ENCODE results near the gene CTSH.
A peak's percentile ranks its signal among the peaks of the same experiment; 100 is the strongest.

The CTSH gene, protein sequence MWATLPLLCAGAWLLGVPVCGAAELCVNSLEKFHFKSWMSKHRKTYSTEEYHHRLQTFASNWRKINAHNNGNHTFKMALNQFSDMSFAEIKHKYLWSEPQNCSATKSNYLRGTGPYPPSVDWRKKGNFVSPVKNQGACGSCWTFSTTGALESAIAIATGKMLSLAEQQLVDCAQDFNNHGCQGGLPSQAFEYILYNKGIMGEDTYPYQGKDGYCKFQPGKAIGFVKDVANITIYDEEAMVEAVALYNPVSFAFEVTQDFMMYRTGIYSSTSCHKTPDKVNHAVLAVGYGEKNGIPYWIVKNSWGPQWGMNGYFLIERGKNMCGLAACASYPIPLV

GRCh38 chr15:78944669-78945407 is at the start of gene CTSH:
CTSH (minus strand) TSS chr15:78945046; CDS start chr15:78944981, 65 bp downstream.
- peak; percentile 58 for DNase-seq (ENCODE audit: low read depth)

GRCh38 chr15:78993931-78994530 is 49.2 kb upstream of the CTSH start:
- DNase-seq (ENCODE audit: low read depth) = no peak

DNA sequence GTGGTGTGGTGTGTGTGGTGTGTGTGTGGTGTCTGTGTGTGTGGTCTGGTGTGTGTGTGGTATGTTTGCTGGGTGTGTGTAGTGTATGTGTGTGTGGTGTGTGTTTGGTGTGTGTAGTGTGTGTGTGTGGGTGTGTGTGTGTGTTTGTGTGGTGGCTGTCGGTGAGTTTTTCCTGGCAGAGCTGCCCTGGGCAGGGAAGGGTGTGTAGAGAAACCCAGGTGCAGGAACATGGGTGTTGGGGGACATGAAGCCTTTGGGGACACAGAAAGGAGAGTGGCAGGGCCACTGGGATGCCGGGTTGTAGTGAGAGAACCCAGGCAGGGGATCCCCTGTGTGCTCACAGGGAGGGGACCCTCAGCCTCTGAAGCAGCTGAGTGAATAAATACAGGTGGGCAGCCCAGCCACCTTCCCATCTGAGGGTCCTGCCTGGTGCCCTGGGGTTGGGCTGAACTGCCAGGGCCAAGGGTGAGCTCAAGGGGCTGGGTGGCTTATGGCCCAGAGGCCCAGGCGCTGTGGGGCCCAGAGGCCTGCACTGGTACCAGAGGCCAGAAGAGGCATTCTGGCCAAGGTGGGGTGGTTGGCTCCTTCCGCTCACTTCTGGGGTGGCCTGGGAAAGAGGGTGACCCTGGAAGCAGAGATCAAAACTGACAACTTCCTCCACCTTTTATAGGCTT is 48.5 kb upstream of the CTSH start:
- DNase-seq (ENCODE audit: low read depth) = no peak

- no peak for DNase-seq (ENCODE audit: low read depth)
Observed at GRCh38 chr15:78992416-78993256, 47.8 kb upstream of the CTSH start.

- DNase-seq (ENCODE audit: low read depth) = no peak
Observed at GRCh38 chr15:78991879-78992278, 47.0 kb upstream of the CTSH start.

DNA sequence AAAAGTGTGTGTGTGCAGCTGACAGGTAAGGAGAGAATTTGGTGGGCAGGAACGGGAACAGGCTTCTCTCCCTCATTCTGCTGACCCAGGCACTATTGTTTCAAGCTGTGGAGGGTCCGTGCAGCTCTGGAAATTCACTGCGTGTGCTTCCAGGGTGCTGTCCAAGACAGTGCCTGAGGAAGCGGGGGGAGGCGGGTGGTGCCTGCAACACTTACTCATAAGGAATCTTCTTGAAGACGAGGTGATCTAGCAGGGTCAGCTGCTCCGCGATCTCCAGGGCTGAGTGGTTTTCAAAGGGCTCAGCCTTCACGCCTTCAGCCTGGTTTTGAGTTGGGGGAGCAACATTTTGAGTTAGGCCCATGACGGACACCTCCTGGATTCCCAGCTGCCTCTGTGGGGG is 46.6 kb upstream of the CTSH start:
- no peak for DNase-seq (ENCODE audit: low read depth)

- DNase-seq (ENCODE audit: low read depth) = no peak
Observed at GRCh38 chr15:78990278-78990677, 45.4 kb upstream of the CTSH start.

DNA sequence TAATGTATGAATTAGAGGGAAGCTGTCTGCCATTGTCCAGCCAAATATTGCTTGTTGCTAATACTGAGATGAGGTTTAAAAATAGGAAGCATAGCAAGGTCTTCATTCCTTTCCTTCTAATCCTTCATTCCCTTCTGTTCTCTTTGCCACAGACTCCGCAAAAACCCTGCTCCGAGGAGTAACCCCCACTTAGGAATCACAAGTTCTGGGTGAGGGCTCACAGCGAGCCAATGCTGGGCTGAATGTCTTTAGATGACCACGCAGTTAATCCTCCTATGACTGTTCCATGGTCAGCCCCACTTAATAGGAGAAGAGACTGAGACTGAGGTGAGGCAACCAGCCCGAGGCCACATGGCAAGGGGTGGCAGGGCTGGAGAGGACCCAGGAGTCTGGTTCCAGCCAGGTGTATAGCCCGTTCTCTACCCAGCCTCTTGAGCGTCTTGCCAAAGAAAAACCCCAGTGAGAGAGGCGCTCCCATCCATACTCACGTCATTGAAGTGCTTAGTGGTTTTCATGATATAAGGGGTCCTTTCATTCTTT is 44.9 kb upstream of the CTSH start:
- no peak for DNase-seq (ENCODE audit: low read depth)

GRCh38 chr15:78988361-78988911 is 43.6 kb upstream of the CTSH start:
- DNase-seq (ENCODE audit: low read depth) = no peak

DNA sequence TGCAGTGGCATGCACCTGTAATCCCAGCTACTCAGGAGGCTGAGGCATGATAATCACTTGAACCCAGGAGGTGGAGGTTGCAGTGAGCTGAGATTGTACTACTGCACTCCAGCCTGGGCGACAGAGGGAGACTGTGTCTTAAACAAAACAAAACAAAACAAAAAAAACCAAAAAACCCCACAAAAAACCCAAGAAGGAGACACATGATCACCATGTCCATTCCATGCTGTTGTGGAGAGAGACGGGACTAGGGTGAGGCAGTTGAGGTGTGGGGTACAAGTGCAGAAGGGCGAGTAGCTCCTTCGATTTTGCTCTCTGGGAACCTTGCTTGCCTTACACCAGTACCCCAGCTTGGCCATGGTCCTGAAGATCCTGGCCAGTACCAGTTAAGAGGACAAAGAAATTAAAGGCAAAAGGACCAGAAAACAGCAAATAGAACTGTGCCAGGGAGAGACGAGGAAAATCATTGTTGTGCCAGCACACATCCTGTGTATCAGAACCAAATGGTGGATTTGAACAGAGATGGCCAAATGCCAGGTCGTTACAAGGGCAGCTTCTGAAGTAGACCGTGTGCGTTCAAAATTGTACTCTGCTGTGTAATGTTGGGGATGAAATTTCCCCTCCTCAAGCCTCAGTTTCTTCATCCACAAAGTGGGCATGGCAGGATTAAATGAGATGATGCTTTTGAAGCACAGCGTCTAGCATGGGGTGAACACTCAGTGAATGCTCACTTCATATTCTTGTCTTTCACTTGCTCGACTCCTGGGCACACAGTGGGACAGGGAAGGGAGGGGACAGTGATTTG is 42.9 kb upstream of the CTSH start:
- DNase-seq (ENCODE audit: low read depth) = no peak

GRCh38 chr15:78985859-78986475 is 41.1 kb upstream of the CTSH start:
- DNase-seq (ENCODE audit: low read depth) = no peak

- no peak for DNase-seq (ENCODE audit: low read depth)
Observed at GRCh38 chr15:78984041-78984440, 39.2 kb upstream of the CTSH start.

DNA sequence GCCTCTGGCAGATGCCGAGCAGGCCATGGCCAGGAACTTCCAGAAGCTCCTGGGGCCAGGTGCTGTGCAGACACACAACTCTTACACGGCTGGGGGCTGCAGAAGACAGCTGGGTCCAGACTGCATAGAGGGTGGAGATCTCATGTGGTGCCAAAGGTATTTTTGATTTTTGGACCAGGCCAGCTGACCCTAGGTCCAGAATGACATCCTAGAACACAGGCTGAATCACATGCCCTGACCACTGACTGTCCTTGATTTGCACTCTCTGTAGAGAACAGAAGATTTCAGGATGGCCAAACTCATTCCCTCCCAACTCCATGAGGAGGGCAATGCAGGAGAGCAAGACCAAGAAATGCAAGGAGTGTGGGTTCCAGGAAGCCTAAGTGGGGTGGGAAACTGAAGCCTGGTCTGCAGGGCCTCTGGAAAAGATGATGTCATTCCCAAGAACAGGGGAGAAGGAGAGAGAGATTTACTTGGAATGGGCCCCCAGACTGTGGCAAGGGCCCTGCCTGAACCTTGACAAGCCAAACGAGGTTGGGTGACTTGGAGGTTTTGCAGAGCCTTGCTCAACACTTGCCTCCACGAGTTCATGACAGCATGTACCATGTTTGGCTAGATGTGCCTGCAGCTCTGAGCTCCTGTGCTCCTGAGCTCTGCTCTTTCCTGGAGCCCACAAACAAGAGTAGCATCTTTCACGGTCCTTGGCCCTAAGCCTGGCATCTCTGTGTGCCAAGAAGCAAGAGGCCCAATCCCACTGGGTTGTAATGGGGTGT is 38.5 kb upstream of the CTSH start:
- no peak for DNase-seq (ENCODE audit: low read depth)

DNA sequence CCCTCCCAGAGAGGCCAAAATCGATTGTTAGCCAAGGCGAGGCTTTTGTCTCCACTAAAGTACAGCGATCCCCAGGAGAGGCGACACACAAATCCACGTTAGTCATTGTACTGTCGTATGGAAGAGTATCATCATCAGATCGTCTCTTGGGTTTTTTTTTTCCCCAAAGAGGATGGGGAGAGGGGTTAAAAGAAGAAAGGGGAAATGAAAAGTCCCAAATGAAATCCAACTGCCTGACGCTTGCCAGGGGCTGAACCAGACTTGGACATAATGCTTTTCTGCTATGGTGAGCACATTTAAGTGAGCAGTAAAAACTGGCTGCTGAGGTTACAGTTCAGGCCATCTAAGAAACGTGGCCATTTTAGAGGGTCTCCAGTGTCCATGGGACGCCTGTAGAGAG is 37.9 kb upstream of the CTSH start:
- DNase-seq (ENCODE audit: low read depth) = no peak

- DNase-seq (ENCODE audit: low read depth) = no peak
Observed at GRCh38 chr15:78981532-78982313, 36.9 kb upstream of the CTSH start.

GRCh38 chr15:78979456-78980320 is 34.8 kb upstream of the CTSH start:
- DNase-seq (ENCODE audit: low read depth) = no peak

- DNase-seq (ENCODE audit: low read depth) = no peak
Observed at GRCh38 chr15:78978601-78979179, 33.8 kb upstream of the CTSH start.

Data from activated T-cell treated with anti-CD3 and anti-CD28 coated beads for 1 hour (primary cell).